Caki2 (cell line): ENCODE results near the gene TLE7. TPM values are rescaled to one million over a fixed set of nuclear protein-coding genes. Genes with fewer than 3 reads are reported as not detected.

Experiments
- DNase-seq: peaks from one replicate; pipeline ENCODE4 v3.0.0-alpha.2; 2015; ENCODE audit warnings: low read depth
- in situ Hi-C: cut with HindIII; loops from 2 replicates; pipeline ENCODE4 v1.10.0; 2016; ENCODE audit warnings: low sequenced_read_pairs, low pct_unique_long_range_greater_than_20kb, mixed read lengths
- total RNA-seq: library from RNA; depleted of rRNA; stranded (reverse); fragments of >200 nt; shearing (Covaris generic); gene quantifications from 2 replicates; pipeline ENCODE4 v1.2.3, GENCODE V29; 2014; ENCODE audit warnings: low replicate concordance; rRNA removed

Gene TLE7
- total RNA-seq: not detected in 2 replicates

GRCh38 chr16:71442051-71442440 is at the start of gene TLE7:
Gene TLE7, minus strand, starts transcription at chr16:71442054. Its CDS starts 8,730 bp downstream, at chr16:71433324.
- in situ Hi-C loops: no loop called here
- no peak for DNase-seq

GRCh38 chr16:71491054-71491453 is 49.2 kb upstream of the TLE7 start:
- in situ Hi-C loops: no loop called here
- no peak for DNase-seq

- in situ Hi-C loops: no loop called here
- no peak for DNase-seq
These were observed 48.5 kb upstream of the TLE7 start for GRCh38 chr16:71490361-71490760.

- in situ Hi-C loops: no loop called here
- DNase-seq: no peak
These were observed 47.3 kb upstream of the TLE7 start, which contains the start of gene ZNF19 for GRCh38 chr16:71489122-71489521. Gene ZNF19, minus strand, starts transcription at chr16:71489324. Its CDS starts 7,210 bp downstream, at chr16:71482114.

- in situ Hi-C loops: no loop called here
These were observed 42.4 kb upstream of the TLE7 start for GRCh38 chr16:71484006-71484893.

GRCh38 chr16:71482569-71482968 is 40.7 kb upstream of the TLE7 start:
- DNase-seq: no peak
- in situ Hi-C loops: no loop called here

More at GRCh38 chr16:71484006-71484893, 42.4 kb upstream of the TLE7 start:
- peak; percentile 95 for DNase-seq

- no peak for DNase-seq
- in situ Hi-C loops: no loop called here
These were observed 39.1 kb upstream of the TLE7 start for GRCh38 chr16:71480956-71481355.

- in situ Hi-C loops: no loop called here
- DNase-seq: no peak
These were observed 37.6 kb upstream of the TLE7 start for GRCh38 chr16:71479420-71479819.

- DNase-seq: no peak
- in situ Hi-C loops: no loop called here
These were observed 34.7 kb upstream of the TLE7 start for GRCh38 chr16:71476457-71477124.

GRCh38 chr16:71474864-71475263 is 33.0 kb upstream of the TLE7 start:
- DNase-seq: peak; percentile 42
- in situ Hi-C loops: no loop called here

GRCh38 chr16:71473891-71474290 is 32.0 kb upstream of the TLE7 start:
- in situ Hi-C loops: no loop called here
- peak; percentile 50 for DNase-seq

GRCh38 chr16:71472931-71473330 is 31.1 kb upstream of the TLE7 start:
- in situ Hi-C loops: no loop called here

GRCh38 chr16:71472051-71472450 is 30.2 kb upstream of the TLE7 start:
- in situ Hi-C loops: no loop called here
- no peak for DNase-seq

More at GRCh38 chr16:71472931-71473330, 31.1 kb upstream of the TLE7 start:
- DNase-seq: no peak

GRCh38 chr16:71467810-71468209 is 26.0 kb upstream of the TLE7 start:
- peak; percentile 72 for DNase-seq
- in situ Hi-C loops: no loop called here

- in situ Hi-C loops: no loop called here
- DNase-seq: no peak
These were observed 22.4 kb upstream of the TLE7 start for GRCh38 chr16:71464231-71464630.

GRCh38 chr16:71461686-71462648 is 20.1 kb upstream of the TLE7 start, which contains the start of gene ZNF23:
Gene ZNF23, minus strand, starts transcription at chr16:71462247. Its CDS starts 5,451 bp downstream, at chr16:71456796.
- in situ Hi-C loops: no loop called here
- peak; percentile 72 for DNase-seq

GRCh38 chr16:71460941-71461340 is 19.1 kb upstream of the TLE7 start:
- in situ Hi-C loops: no loop called here
- DNase-seq: no peak

GRCh38 chr16:71460236-71460635 is 18.4 kb upstream of the TLE7 start:
- no peak for DNase-seq
- in situ Hi-C loops: no loop called here
